GM21737 (cell line): ENCODE data around the gene NCKAP5L.
"Not testable (repeated sequence)": the region's sequence is repeated elsewhere in the genome, so short reads cannot be mapped to it uniquely, and the experiment has no call there.

Experiments
- ATAC-seq: cut with Tn5 transposase; IDR thresholded peaks from one replicate; pipeline ENCODE4 v1.9.1; 2021; ENCODE audit warnings: mild to moderate bottlenecking, moderate library complexity; ENCODE audit not compliant: unreplicated experiment

NCKAP5L gene

GRCh38 chr12:49784756-49785409 is 43.3 kb downstream of the NCKAP5L start:
- ATAC-seq: no peak

- ATAC-seq: no peak
These were observed 44.1 kb downstream of the NCKAP5L start for GRCh38 chr12:49783917-49784676.

GRCh38 chr12:49780914-49781313 is 47.3 kb downstream of the NCKAP5L start:
- not testable (repeated sequence) for ATAC-seq

GRCh38 chr12:49779581-49779980 is 48.6 kb downstream of the NCKAP5L start:
- ATAC-seq: no peak

GRCh38 chr12:49777800-49778748 is 50.1 kb downstream of the NCKAP5L start:
- ATAC-seq: no peak

GRCh38 chr12:49777341-49777740 is 50.9 kb downstream of the NCKAP5L start:
- no peak for ATAC-seq

- no peak for ATAC-seq
These were observed 51.4 kb downstream of the NCKAP5L start for GRCh38 chr12:49776858-49777257.

- peak; percentile 64 for ATAC-seq
These were observed 51.8 kb downstream of the NCKAP5L start for GRCh38 chr12:49776413-49776812.

- not testable (repeated sequence) for ATAC-seq
These were observed 55.1 kb downstream of the NCKAP5L start for GRCh38 chr12:49773102-49773501.

GRCh38 chr12:49767333-49767732 is 60.9 kb downstream of the NCKAP5L start:
- no peak for ATAC-seq

- ATAC-seq: no peak
These were observed 62.1 kb downstream of the NCKAP5L start for GRCh38 chr12:49766115-49766455.

- ATAC-seq: no peak
These were observed 64.1 kb downstream of the NCKAP5L start for GRCh38 chr12:49764126-49764525.

GRCh38 chr12:49763006-49763591 is 65.1 kb downstream of the NCKAP5L start:
- ATAC-seq: no peak

GRCh38 chr12:49762468-49762847 is 65.8 kb downstream of the NCKAP5L start:
- no peak for ATAC-seq

- ATAC-seq: no peak
These were observed 66.3 kb downstream of the NCKAP5L start for GRCh38 chr12:49761677-49762467.

GRCh38 chr12:49750996-49751393 is 77.2 kb downstream of the NCKAP5L start:
- no peak for ATAC-seq

- ATAC-seq: no peak
These were observed 77.9 kb downstream of the NCKAP5L start for GRCh38 chr12:49750027-49750995.

- ATAC-seq: no peak
These were observed 79.4 kb downstream of the NCKAP5L start for GRCh38 chr12:49748800-49749199.

GRCh38 chr12:49748306-49748705 is 79.9 kb downstream of the NCKAP5L start:
- ATAC-seq: no peak
